Dendritic cell treated with granulocyte-macrophage colony-stimulating factor and Interleukin-4, amounts not matched to agents 40 ng/mL and 50 ng/mL, for 4 days (primary cell): ENCODE results near the gene TDRD10.
A peak's percentile ranks its signal among the peaks of the same experiment; 100 is the strongest.

Experiments used
- H3K27ac Mint-ChIP-seq: one replicate; pipeline ENCODE4 v1.8.0; 2022; ENCODE audit warnings: mild to moderate bottlenecking, mixed read lengths
- H3K27me3 Mint-ChIP-seq: one replicate; pipeline ENCODE4 v1.8.0; 2022; ENCODE audit warnings: mild to moderate bottlenecking, mixed read lengths
- H3K36me3 Mint-ChIP-seq: one replicate; pipeline ENCODE4 v1.8.0; 2022; ENCODE audit warnings: low read depth, mixed read lengths
- H3K4me1 Mint-ChIP-seq: one replicate; pipeline ENCODE4 v1.8.0; 2022; ENCODE audit warnings: low read depth, mixed read lengths
- H3K4me3 Mint-ChIP-seq: one replicate; pipeline ENCODE4 v1.8.0; 2022; ENCODE audit warnings: mild to moderate bottlenecking, moderate library complexity, mixed read lengths
- H3K9me3 Mint-ChIP-seq: one replicate; pipeline ENCODE4 v1.8.0; 2022; ENCODE audit warnings: mixed read lengths
- intact Hi-C: fragments of 100-400 bp; cut with micrococcal nuclease; formaldehyde crosslinking; loops from one replicate; pipeline ENCODE4 v1.15.0; 2022

Gene TDRD10

DNA sequence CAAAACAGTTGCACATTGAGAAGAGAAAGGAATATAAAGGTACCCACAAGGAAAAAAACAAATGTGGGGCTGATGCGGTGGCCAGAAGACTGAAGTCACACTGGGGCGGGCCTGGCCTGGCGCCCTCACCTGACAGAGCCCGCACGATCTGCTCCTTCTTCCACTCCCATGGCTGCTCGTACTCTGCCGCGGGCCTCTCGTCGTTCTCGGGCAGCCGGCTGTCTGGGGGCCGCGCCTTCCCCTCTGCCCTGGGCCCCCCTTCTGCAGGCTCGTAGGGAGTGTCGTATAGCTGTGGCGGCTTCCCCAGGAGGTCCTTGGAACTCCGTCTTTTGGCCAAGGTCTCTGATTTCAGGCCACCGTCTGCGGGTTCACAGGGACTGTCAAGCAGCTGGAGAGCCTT, 13.1 kb upstream of the TDRD10 start:
- intact Hi-C loops = no loop called here
- Mint-ChIP-seq H3K36me3 (no peaks in the 10 kb centered on the region), H3K27me3 (peaks cover 2% of the 10 kb centered on the region), H3K27ac (peak overlapping the region; percentile 24), H3K4me1 (peaks cover 48% of the 10 kb centered on the region), H3K9me3 (peaks cover 8% of the 10 kb centered on the region), H3K4me3 (no peak overlapping the region)

DNA sequence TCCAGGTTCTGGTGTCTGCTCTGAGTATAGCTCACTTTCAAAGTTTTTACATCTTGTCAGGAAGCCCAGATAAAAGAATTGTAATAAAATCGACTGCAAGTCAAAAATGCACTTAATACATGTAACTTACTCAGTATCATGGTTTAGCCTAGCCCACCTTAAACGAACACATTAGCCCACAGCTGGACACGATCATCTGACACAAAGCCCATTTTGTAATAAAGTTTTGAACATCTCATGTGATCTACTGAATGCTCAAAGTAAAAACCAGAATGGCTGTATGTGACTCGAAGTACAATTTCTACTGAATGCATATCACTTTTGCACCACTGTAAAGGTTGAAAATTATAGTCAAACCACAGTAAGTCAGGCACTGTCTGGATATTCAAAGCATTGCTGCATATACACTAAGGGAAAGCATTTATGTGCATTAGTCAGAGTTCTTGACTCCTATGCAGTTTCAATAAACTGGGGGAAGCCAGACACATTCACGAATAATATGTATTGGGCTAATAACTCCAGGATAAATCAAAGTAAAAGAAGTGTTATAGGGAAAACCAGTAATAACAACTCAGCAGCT, 12.2 kb upstream of the TDRD10 start:
- H3K27ac Mint-ChIP-seq = no peak overlapping the region
- H3K27me3 Mint-ChIP-seq = peaks cover 2% of the 10 kb centered on the region
- no peaks in the 10 kb centered on the region for H3K36me3 Mint-ChIP-seq
- intact Hi-C loops = no loop called here
- H3K4me1 Mint-ChIP-seq = peaks cover 49% of the 10 kb centered on the region
- peaks cover 8% of the 10 kb centered on the region for H3K9me3 Mint-ChIP-seq
- no peak overlapping the region for H3K4me3 Mint-ChIP-seq

DNA sequence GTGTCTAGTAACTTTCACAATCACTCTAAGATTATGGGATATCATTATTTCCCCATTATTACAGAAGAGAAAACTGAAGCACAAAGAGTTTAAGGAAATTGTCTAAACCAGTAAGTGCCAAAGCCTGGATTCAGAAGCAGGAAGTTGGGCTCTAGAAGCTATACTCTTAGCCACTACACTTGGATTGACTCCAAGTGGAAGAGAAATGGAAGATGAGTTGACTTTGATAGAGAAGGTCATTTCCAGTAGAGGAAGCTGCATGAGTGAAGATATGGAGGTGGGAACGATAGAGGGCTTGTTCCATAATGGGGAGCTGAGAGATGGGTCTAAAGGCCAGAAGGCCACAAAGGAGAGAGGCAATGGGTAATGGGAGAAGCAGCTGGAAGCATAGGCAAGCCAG, 11.7 kb upstream of the TDRD10 start:
- intact Hi-C loops = no loop called here
- Mint-ChIP-seq H3K4me3 (no peak overlapping the region), H3K4me1 (peaks cover 44% of the 10 kb centered on the region), H3K27ac (peak overlapping the region; percentile 48), H3K27me3 (peaks cover 2% of the 10 kb centered on the region), H3K36me3 (no peaks in the 10 kb centered on the region), H3K9me3 (peaks cover 8% of the 10 kb centered on the region)

DNA sequence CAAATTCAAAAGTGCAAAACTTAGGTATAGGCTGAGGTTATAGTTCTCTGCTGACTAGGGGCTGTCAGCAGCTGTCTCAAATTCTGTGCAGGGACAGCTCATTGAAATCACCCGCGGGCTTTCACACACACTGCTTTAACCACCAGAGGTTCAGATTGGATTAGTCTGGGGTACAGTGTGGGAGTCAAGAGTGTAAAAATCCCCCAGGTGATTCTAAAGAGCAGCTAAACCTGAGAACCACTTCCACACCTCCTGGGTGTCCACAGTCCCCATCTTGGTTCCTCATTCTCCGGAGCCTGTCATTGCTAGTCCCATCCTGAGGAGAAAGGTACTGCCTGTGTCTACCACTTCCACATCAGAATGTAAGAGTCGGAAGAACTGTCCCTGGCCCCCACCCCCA, 9.9 kb upstream of the TDRD10 start:
- H3K4me3 Mint-ChIP-seq = peak overlapping the region; percentile 34
- H3K27me3 Mint-ChIP-seq = peaks cover 2% of the 10 kb centered on the region
- H3K4me1 Mint-ChIP-seq = peaks cover 46% of the 10 kb centered on the region
- H3K9me3 Mint-ChIP-seq = peaks cover 8% of the 10 kb centered on the region
- intact Hi-C loops = no loop called here
- no peaks in the 10 kb centered on the region for H3K36me3 Mint-ChIP-seq
- H3K27ac Mint-ChIP-seq = peak overlapping the region; percentile 85

DNA sequence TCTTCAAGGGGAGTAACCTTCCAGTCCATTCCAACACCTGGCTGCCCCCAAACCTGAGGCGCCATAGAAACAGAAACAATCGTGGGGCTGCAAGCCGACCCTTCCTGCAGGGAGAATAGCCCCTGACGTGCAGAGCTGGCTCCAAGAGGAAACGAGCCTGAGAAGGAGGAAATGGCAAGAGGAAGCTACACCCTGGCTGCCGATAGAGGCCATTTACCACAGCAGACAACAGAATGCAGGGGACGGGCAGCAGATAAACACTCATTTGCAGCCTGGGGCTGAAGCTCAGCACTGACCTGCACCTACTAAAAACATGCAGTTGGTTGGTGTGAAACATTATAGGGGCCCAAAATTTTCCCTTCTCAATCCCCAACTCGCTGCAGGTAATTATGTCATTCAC, 8.7 kb upstream of the TDRD10 start:
- Mint-ChIP-seq H3K27ac (peak overlapping the region; percentile 85), H3K4me1 (peaks cover 51% of the 10 kb centered on the region), H3K9me3 (peaks cover 8% of the 10 kb centered on the region), H3K27me3 (peaks cover 2% of the 10 kb centered on the region), H3K36me3 (no peaks in the 10 kb centered on the region), H3K4me3 (peak overlapping the region; percentile 36)
- intact Hi-C loops = no loop called here

DNA sequence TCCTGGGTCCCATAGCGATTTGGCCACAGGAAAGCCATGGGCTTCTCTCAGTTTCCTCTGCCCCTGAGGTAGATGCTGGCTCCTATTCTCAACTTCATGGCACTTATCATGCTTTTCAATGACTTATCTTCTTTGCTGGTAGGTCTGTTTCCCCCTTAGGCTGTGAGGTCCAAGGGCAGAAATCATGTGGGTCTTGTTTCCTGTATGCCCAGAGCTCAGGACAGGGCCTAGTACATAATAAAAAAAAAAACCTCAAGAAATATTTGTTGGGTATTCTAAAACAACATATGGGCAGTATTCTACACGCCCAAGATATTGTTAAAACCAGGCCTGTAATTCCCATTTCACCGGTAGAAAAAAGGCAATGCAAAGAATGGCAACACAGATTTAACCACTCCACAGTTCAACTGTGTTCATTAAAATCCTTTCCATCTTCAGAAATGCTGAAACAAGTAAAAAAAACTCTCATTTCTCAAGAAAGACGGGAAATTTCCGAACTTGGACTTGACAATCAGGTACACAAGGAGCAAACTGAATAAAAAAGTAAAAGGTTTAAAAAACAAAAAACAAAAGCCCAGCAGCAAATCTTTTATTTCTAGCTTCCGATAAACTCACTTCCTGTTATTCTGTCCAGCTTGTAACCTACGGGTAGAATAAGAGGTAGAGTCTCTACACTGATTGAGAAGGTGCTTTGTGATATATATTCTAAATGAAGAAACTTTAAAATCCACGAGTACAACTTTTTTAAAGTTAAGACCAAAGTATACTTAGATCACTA, 6.3 kb upstream of the TDRD10 start:
- Mint-ChIP-seq H3K27ac (no peak overlapping the region), H3K9me3 (peaks cover 1% of the 10 kb centered on the region), H3K4me3 (no peak overlapping the region), H3K4me1 (peaks cover 52% of the 10 kb centered on the region), H3K36me3 (no peaks in the 10 kb centered on the region), H3K27me3 (peaks cover 21% of the 10 kb centered on the region)
- intact Hi-C loops = no loop called here

DNA sequence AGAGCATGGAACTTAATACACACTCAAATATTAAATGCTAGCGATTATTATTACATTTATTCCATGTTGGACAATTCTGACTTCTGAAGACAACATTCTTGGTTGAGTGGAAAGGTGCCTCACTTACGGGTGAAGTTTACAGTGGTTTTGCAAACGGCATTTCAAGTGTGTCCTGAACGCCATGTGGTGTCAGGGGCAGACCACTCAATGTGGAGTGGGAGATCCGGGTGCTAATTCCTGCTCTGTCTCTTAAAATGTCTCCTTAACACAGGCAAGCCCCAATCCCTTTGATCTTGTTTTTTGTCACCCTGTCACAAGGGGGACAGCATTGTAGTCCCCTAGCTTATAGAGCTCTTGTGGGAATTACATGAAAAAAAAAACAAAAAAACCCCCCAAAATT, 5.6 kb upstream of the TDRD10 start:
- H3K4me3 Mint-ChIP-seq = no peak overlapping the region
- intact Hi-C loops = no loop called here
- no peaks in the 10 kb centered on the region for H3K9me3 Mint-ChIP-seq
- H3K36me3 Mint-ChIP-seq = no peaks in the 10 kb centered on the region
- peak overlapping the region; percentile 69 for H3K27ac Mint-ChIP-seq
- H3K27me3 Mint-ChIP-seq = peaks cover 26% of the 10 kb centered on the region
- H3K4me1 Mint-ChIP-seq = peaks cover 51% of the 10 kb centered on the region

DNA sequence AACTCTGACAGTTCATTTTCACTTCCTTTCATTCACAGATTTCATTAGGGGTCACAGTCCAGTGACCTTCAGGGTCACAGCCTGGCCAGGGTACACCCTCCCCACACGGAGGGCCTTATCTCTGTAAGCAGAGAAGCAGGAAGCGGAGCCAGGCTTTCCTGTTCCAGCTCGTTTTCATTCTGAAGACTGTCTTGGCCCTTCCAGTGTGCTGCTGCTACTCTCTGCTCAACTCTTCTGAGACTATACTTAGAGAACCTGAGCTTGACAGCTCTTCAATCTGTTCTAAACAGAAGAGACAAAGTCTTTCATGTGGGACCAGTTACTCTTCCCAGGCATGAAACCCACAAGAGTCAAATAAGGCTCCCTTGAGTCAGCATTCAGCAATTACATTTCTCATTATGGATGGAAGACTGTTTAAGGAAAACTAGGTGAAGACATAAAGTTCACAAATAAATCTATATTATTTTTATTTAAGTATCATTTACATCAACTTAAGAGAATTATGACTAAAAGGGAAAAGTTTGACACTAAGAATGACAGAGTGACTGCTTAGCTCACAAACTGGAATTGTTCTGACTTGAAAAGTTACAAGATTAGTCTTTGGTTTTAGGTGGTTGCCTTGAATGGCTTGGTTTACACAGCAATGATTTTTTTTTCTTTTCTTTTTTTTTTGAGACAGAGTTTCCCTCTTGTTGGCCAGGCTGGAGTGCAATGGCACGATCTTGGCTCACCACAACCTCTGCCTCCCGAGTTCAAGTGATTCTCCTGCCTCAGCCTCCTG, 4.8 kb upstream of the TDRD10 start:
- Mint-ChIP-seq H3K27me3 (peaks cover 31% of the 10 kb centered on the region), H3K9me3 (no peaks in the 10 kb centered on the region), H3K36me3 (no peaks in the 10 kb centered on the region), H3K4me3 (no peak overlapping the region), H3K4me1 (peaks cover 46% of the 10 kb centered on the region), H3K27ac (peak overlapping the region; percentile 69)
- intact Hi-C loops = no loop called here

DNA sequence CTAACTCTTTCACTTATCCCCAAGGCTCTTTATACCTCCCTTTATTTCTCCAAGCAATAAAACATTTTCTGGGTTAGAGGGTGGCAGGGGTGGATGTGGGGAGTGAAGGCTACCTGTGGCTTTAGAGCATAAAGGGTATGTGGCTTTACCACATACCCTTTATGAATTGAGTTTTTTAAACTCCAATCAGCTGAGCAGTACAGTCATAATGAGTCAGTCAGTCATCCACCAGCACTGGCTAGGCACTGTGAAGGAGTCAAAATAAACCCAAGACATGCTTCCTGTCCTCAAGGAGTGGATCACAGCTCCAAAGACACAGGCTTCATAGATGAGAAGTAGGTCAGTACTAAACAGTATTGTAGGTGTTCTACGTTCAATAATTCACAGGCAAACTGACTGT, 2.6 kb upstream of the TDRD10 start:
- H3K9me3 Mint-ChIP-seq = no peaks in the 10 kb centered on the region
- H3K27me3 Mint-ChIP-seq = peaks cover 52% of the 10 kb centered on the region
- no peak overlapping the region for H3K27ac Mint-ChIP-seq
- intact Hi-C loops = no loop called here
- H3K4me1 Mint-ChIP-seq = peaks cover 28% of the 10 kb centered on the region
- no peak overlapping the region for H3K4me3 Mint-ChIP-seq
- H3K36me3 Mint-ChIP-seq = no peaks in the 10 kb centered on the region

DNA sequence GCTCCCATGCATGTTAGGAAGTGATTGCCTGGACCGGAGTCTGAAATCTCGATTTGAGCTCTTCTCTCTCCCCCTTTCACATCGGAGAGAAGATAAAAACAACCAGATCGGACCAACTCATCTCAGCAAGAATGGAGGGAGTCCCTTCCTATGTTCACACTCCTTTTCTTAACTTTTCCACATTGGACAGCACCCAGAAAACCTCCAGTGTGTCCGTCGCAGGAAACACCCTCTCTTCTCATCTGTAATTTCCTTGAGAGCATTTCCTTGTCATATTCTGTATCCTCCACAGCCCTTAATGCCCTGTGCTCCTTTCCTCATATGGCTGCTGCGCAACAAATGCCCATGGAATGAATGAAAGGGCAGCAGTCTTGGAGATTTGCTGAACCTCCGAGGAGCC, 1.5 kb upstream of the TDRD10 start:
- Mint-ChIP-seq H3K36me3 (no peaks in the 10 kb centered on the region), H3K4me1 (peaks cover 28% of the 10 kb centered on the region), H3K9me3 (no peaks in the 10 kb centered on the region), H3K27me3 (peaks cover 61% of the 10 kb centered on the region), H3K27ac (no peak overlapping the region), H3K4me3 (no peak overlapping the region)
- intact Hi-C loops = no loop called here

DNA sequence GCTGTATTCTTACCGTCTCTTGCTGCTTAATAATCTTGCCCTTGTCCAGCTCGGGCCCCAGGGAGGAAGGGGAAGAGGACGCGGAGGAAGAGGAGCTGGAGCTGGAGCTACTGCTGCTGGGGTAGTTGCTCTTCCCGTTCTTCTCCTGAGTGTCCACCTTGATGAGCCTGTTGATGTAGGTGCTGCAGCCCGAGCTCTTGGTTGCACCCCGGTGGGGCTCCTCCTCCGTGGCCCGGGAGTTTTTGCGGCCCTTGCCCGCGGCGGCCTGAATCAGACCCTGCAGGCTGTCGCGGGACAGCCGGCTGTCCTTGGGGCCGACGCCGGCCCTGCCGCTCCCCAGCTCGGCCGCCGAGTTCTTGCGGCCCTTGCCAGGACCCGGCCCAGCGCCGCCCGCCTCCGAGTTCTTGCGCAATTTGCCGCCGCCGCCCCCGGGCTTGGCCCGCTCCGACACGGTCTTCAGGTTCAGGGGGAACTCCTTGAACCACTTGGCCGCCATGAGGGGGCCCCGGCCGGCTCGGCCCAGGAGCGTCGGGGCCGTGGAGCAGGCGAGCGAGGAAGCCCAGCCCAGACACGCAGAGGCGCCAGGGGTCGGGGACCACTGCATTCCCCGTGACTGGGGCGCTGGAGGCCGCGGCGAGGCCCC, 475 bp upstream of the TDRD10 start:
- Mint-ChIP-seq H3K36me3 (no peaks in the 10 kb centered on the region), H3K27me3 (peaks cover 71% of the 10 kb centered on the region), H3K9me3 (no peaks in the 10 kb centered on the region), H3K27ac (peak overlapping the region; percentile 67), H3K4me1 (peaks cover 25% of the 10 kb centered on the region), H3K4me3 (peak overlapping the region; percentile 76)
- intact Hi-C loops = no loop called here

DNA sequence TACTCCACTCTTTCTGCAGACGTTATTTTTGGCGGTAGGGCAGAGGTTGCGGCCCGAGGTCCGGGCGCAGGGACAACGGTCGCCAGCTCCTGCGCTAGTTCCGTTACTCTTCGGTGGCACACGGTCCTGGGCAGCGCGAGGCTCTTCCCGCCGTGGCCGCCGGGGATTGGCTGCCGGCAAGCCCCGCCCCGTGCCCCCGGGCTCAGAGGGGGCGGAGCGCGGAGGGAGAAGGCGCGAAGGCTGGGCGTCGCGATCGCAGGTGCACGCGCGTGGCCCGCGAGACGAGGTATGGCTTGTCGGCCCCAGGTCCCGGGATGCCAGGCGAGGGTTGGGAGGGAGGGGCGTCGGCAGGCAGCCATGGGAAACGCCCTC, 711 bp downstream of the TDRD10 start:
- Mint-ChIP-seq H3K27me3 (peaks cover 81% of the 10 kb centered on the region), H3K27ac (no peak overlapping the region), H3K9me3 (no peaks in the 10 kb centered on the region), H3K4me1 (peaks cover 15% of the 10 kb centered on the region), H3K4me3 (peak overlapping the region; percentile 51), H3K36me3 (no peaks in the 10 kb centered on the region)
- intact Hi-C loops = no loop called here

DNA sequence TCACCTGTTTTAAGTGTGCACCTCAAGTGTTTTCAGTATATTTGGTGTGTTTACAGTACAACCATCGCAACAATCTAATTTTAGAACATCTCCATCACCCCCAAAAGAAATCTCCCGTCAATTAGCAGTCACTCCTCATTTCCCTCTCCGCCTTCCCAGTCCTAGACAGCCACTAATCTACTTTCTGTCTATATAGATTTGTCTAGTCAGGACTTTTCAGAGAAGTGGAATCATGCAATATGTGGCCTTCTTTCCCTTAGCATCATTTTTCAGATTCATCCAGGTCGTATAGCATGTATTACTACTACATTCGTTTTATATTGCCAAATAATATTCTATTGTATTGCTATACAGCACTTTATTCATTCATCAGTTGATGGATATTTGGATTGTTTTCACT, 1.9 kb downstream of the TDRD10 start:
- no peaks in the 10 kb centered on the region for H3K36me3 Mint-ChIP-seq
- H3K27me3 Mint-ChIP-seq = peaks cover 91% of the 10 kb centered on the region
- H3K4me1 Mint-ChIP-seq = peaks cover 15% of the 10 kb centered on the region
- intact Hi-C loops = no loop called here
- no peaks in the 10 kb centered on the region for H3K9me3 Mint-ChIP-seq
- H3K4me3 Mint-ChIP-seq = no peak overlapping the region
- no peak overlapping the region for H3K27ac Mint-ChIP-seq

DNA sequence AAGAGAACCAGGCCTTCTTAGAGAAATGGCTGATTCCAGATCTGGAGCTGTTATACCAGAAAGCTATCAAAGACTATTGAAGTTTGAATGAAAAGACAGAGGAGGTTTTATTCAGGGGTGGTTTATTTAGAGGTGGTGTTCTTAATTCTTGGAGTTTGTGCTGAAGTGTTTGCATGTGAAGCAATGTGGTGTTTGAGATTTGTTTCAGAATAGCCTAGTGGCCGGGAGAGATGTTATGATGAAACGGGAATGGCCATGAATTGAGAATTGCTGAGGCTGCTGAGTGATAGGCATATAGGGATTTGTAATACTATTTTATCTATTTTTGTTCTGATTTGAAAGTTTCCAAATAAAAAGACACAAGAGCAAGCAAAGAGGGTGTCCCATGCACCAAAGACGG, 10.7 kb downstream of the TDRD10 start:
- no peaks in the 10 kb centered on the region for H3K9me3 Mint-ChIP-seq
- no peak overlapping the region for H3K27ac Mint-ChIP-seq
- H3K4me3 Mint-ChIP-seq = no peak overlapping the region
- peaks cover 44% of the 10 kb centered on the region for H3K27me3 Mint-ChIP-seq
- H3K36me3 Mint-ChIP-seq = no peaks in the 10 kb centered on the region
- peaks cover 15% of the 10 kb centered on the region for H3K4me1 Mint-ChIP-seq
- intact Hi-C loops = no loop called here
